ENCODE results near the gene TTC7B. TPM values are rescaled to one million over a fixed set of nuclear protein-coding genes. Genes with fewer than 3 reads are reported as not detected.

The TTC7B gene
- total and polyA plus RNA-seq, 9 of the 15 experiments (the other 6 are each of a cell fraction or from before 2014, with no cell fraction given) = 2.2 to 77.2 (median 36.7) TPM

DNA sequence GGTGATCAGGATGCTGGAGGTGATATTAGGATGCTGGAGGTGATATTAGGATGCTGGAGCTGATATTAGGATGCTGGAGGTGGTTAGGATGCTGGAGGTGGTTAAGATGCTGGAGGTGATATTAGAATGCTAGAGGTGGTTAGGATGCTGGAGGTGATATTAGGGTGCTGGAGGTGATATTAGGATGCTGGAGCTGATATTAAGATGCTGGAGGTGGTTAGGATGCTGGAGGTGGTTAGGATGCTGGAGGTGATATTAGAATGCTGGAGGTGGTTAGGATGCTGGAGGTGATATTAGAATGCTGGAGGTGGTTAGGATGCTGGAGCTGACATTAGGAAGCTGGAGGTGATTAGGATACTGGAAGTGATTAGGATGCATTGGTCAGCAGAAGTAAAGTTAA lies 318.0 kb downstream of the TTC7B start:
- Histone ChIP-seq H3K4me3 (no peak overlapping the region), H3K9me1 (ENCODE audit: control insufficient read depth, insufficient read depth, low read length) (no peaks in the 10 kb centered on the region), H4K20me1 (replicated peaks; ENCODE audit: control insufficient read depth, insufficient read depth, low read length) (0 out of 2 replicates have a peak, but pooled peaks cover 2% of the 10 kb centered on the region), H3K36me3 (ENCODE audit: control insufficient read depth, insufficient read depth, low read length) (no peaks in the 10 kb centered on the region), H3K4me2 (ENCODE audit: insufficient read depth, low read length) (no peak overlapping the region), H3K27ac (ENCODE audit: extremely low read depth, low read depth, low read length) (no peak overlapping the region), H3K79me2 (ENCODE audit: control insufficient read depth, insufficient read depth, low read length) (no peaks in the 10 kb centered on the region), H2AFZ (ENCODE audit: low read depth, low read length) (no peak overlapping the region), H3K9ac (ENCODE audit: insufficient read depth in 1 of 2, low read depth in 2 of 2, low read length in 2 of 2) (no peak overlapping the region), H3K27me3 (ENCODE audit: control insufficient read depth in 2 of 2, insufficient read depth in 2 of 2, low read length in 2 of 2) (no peaks in the 10 kb centered on the region), H3K4me1 (replicated peaks in 1 of 2; ENCODE audit: control insufficient read depth in 2 of 2, insufficient read depth in 2 of 2, low read length in 2 of 2) (peaks cover 3 to 8% of the 10 kb centered on the region in 2 experiments; a peak in 4 of 5 replicates), H3K9me3 (replicated peaks; ENCODE audit: control insufficient read depth, insufficient read depth, low read depth, low read length) (no peaks in the 10 kb centered on the region)
- ChIA-PET POLR2A (no interaction called here), CTCF (ENCODE audit: low intra/inter-chr PET ratio) (no interaction called here)
- no peak for ATAC-seq
- no peak for FAIRE-seq
- BruUV-seq (replicated peaks) = no TSS peak
- intact Hi-C loops (cut with micrococcal nuclease) (no loop called here), in situ Hi-C loops (cut with MboI) (no loop called here)
- no peak for DNase-seq (ENCODE audit: extremely low read depth in 1 of 4, low spot score in 3 of 4)
- TF ChIP-seq, protein P1, sequence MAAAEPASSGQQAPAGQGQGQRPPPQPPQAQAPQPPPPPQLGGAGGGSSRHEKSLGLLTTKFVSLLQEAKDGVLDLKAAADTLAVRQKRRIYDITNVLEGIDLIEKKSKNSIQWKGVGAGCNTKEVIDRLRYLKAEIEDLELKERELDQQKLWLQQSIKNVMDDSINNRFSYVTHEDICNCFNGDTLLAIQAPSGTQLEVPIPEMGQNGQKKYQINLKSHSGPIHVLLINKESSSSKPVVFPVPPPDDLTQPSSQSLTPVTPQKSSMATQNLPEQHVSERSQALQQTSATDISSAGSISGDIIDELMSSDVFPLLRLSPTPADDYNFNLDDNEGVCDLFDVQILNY (CRISPR knock-in tag; IDR thresholded peaks at IDR 0.05) = no peak
- no peak for TF ChIP-seq ZC3H4 (CRISPR knock-in tag; IDR thresholded peaks at IDR 0.05; ENCODE audit: borderline replicate concordance)
- TF ChIP-seq ETV1 (tag; conservative IDR thresholded peaks at IDR 0.05; ENCODE audit: low read depth) = no peak
- TF ChIP-seq ELF2 (CRISPR knock-in tag; IDR thresholded peaks at IDR 0.05) = no peak
- no peak for TF ChIP-seq SMC3 (conservative IDR thresholded peaks at IDR 0.05; ENCODE audit: insufficient read depth, low read depth, low read length)
- TF ChIP-seq MYBL2 (IDR thresholded peaks at IDR 0.05; ENCODE audit: low read depth) = no peak
- no peak for TF ChIP-seq MYBL2 (CRISPR knock-in tag; IDR thresholded peaks at IDR 0.05; ENCODE audit: borderline replicate concordance)
- TF ChIP-seq, protein P2, sequence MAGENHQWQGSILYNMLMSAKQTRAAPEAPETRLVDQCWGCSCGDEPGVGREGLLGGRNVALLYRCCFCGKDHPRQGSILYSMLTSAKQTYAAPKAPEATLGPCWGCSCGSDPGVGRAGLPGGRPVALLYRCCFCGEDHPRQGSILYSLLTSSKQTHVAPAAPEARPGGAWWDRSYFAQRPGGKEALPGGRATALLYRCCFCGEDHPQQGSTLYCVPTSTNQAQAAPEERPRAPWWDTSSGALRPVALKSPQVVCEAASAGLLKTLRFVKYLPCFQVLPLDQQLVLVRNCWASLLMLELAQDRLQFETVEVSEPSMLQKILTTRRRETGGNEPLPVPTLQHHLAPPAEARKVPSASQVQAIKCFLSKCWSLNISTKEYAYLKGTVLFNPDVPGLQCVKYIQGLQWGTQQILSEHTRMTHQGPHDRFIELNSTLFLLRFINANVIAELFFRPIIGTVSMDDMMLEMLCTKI (IDR thresholded peaks at IDR 0.05; ENCODE audit: partially characterized antibody) = no peak
- TF ChIP-seq GATAD2A (IDR thresholded peaks at IDR 0.05) = no peak
- TF ChIP-seq SAP30 (IDR thresholded peaks at IDR 0.05; ENCODE audit: borderline replicate concordance, insufficient read depth, low read depth, low read length, poor library complexity, severe bottlenecking) = no peak
- no peak for TF ChIP-seq ADNP (tag; IDR thresholded peaks at IDR 0.05)
- TF ChIP-seq SP2 (IDR thresholded peaks at IDR 0.05; ENCODE audit: extremely low read depth, low read depth, low read length, poor library complexity, severe bottlenecking) = no peak
- no peak for TF ChIP-seq SRSF7 (optimal IDR thresholded peaks at IDR 0.05; ENCODE audit: low read depth, low read length)
- no peak for TF ChIP-seq ZC3H8 (IDR thresholded peaks at IDR 0.05)
- no peak for TF ChIP-seq FOXA3 (CRISPR knock-in tag; conservative IDR thresholded peaks at IDR 0.05 in 1 of 2, IDR thresholded peaks at IDR 0.05 in 1 of 2)
- no peak for TF ChIP-seq KDM2B (CRISPR knock-in tag; IDR thresholded peaks at IDR 0.05)
- TF ChIP-seq ZKSCAN3 (CRISPR knock-in tag; IDR thresholded peaks at IDR 0.05) = no peak
- no peak for TF ChIP-seq CBFB (CRISPR knock-in tag; IDR thresholded peaks at IDR 0.05)

All from K562 (cell line).